HS-5 (cell line): ENCODE data around the gene OR6K3.

Experiments
- DNase-seq: peaks from one replicate; pipeline ENCODE4 v3.0.0-alpha.2; 2012; ENCODE audit warnings: low read depth

OR6K3 gene

DNA sequence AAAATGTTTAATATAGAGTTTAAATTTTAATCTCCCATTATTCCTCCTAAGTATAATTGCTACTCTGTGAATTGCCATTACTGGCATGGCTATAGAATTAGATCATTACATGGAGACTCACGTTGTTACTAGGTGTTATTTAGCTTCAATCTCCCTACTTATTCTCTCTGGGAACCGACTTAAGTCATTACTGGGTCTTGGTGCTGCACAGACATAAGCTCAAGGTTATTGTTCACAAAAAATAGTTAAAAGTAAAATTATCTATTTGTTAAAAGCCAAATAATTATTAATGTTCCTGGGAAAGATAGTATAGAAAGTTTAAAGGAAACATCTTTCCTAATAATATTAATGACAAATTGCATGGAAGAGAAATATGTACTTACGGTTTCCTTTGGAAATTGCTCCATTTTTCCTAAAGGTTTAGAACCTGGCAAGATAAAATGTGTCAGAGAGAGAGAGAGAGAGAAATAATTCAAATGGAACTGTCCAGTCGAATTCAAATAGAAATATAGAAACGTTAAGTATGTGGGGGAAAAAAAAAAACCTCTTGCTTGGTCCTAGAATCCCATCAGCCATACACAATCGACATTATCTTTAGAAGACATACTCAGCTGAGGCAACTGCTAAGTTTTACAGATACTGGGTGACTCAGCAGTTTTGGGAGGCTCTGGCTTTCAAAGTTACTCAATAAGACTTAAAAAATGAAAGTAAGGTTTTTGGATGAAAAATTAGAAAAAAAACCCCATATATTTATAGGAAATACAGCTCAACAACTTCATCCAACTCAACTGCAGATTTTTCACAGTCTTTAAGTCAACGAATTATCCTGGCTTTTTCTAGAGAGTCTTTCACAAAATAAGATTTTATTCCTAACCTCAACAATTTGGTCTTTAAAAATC, 34.2 kb downstream of the OR6K3 start, which contains the start of gene SPTA1:
Gene SPTA1 (minus strand): TSS at position 605 of the 899 bp plus-strand sequence. CDS start 198 bp downstream, at position 407.
- DNase-seq = no peak

DNA sequence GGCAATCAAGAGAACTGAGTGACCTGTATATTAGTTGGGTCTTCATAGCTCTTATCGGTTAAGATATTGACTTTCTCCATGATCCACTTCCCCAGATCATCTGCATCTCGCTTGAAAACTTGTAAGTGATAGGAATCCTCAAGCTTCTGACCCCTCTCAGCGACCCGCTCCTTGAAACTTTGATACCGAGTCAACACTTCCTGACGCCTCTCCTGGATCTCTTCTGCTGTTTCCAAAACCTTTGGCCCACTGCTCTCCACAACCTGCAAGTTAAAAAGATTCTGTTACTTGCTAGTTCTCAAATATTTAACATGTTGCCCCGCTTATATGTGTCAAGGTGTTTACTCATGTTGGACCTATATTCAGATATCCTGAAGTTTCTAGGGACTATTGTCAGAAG, 35.4 kb downstream of the OR6K3 start:
- no peak for DNase-seq

DNA sequence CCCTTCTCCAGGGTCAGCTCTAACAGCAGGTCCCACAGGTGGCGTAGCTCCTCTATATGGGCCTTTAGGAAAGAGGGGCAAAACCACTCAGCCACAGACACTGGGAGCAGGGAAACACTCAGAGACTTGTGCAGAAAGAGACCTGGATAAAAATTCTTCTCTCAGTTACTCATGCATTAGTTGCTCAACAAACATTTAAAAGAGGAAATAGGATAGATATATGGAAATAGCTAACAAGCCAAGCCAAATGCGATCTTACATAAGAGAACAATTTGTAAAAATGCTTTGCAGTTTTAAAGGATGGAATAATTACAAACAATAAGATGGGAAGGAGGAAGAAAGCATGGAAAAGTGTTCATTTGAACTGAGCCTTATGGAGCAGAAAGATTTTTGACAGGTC, 38.9 kb downstream of the OR6K3 start:
- no peak for DNase-seq

DNA sequence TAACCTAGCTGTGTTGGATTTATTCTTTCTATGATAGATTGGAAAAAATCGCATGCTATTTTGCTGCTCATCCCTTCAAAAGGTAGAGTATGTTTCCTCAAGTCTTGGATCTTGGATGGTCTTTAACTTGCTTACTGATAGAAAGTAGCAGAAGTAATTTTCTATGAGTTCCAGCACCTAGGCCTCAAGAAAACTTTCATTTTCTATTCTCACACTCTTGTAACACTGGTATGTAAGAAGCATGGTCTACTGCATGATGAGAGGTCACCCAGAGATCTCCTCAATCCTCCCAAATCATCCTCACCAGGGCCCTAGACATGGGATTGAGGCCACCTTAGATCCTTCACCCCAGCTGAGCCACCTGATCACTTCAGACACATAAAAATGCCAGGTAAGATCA, 41.2 kb downstream of the OR6K3 start:
- no peak for DNase-seq

DNA sequence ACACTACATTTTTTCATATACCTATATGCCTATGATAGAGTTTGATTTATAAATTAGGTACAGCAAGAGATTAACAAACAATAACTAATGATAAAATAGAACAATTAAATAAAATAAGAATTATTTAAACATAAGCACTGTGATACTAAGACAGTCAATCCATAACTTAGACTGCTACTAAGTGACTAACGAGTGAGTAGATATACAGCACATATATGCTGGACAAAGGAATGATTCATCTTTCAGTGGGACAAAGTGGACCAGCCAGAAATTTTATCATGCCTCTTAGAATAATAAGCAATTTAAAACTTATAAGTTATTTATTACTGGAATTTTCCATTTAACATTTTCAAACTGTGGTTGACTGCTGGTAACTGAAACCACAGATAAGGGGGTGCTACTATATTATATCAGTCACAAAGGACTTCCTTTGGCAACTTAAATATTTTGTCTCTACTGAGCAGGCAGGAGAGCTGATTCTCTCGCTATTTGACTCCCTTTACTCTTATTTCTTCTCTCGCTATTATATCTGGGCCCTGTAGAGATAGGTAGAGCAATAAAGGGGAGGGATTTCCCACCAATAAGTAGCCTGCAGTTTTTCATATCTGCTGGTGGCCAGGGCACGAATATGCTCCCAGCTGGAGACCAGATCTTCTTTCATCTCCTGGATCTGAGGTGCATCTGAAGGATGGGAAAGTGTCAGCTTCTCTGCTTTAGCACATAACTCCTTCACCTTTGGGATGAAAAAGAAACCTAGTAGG, 44.8 kb downstream of the OR6K3 start:
- no peak for DNase-seq

DNA sequence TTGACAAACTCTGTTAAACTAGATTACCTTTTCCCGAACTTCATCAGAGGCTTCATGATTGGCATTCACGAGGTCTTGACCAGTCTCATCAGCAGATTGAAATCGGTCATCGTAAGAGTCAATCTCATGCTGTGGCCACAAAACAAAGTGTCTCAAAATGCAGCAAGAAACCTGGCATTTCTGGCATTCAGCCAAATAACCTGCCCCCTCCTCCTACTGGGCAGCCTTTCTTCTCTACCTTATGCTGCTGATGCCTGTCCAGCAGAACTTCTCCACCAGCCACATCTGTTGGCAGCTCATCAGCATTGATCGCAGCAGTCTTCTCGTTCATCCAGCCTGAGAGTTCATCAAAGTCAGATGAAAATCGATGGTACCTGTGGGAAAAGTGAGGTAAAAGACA, 46.2 kb downstream of the OR6K3 start:
- no peak for DNase-seq
